GM12878 (cell line): ENCODE results near the gene LTB4R. TPM values are rescaled to one million over a fixed set of nuclear protein-coding genes. Genes with fewer than 3 reads are reported as not detected.

Experiments
- ATAC-seq: fragments of 200-7000 bp; cut with Tn5 transposase; 3 replicates; pipeline ENCODE4 v1.9.1; 2020; ENCODE audit warnings: mild to moderate bottlenecking, moderate library complexity
- BruUV-seq: library from RNA; stranded (reverse); fragments of 400-500 nt; replicated peaks from 2 replicates; lab custom pipeline; 2021; lab: Mats Ljungman, UMichigan
- CTCF ChIA-PET: fragments of 300-600 bp; sonication (Branson Sonifier 250); formaldehyde crosslinking; extraction: SDS; loops from one replicate; lab custom pipeline; 2021; ENCODE audit warnings: inconsistent platforms; lab: Yijun Ruan, JAX
- POLR2A ChIA-PET: fragments of 350-600 bp; formaldehyde crosslinking; extraction: SDS; loops from one replicate; lab custom pipeline; 2021; ENCODE audit warnings: inconsistent platforms; lab: Charles Lee
- RAD21 ChIA-PET: fragments of 300-600 bp; sonication (Branson Sonifier 250); formaldehyde crosslinking; loops from one replicate; lab custom pipeline; 2023; ENCODE audit warnings: antibody characterized with exemption; ENCODE audit not compliant: unreplicated experiment; lab: Charles Lee
- SMC1A ChIA-PET: fragments of 300-600 bp; sonication (Branson Sonifier 250); formaldehyde crosslinking; loops from one replicate; lab custom pipeline; 2023; ENCODE audit not compliant: unreplicated experiment, uncharacterized antibody; lab: Charles Lee
- DNase-seq: peaks from one replicate; pipeline ENCODE4 v3.0.0-alpha.2; 2011; ENCODE audit warnings: low read depth, low spot score
- FAIRE-seq: peaks from 3 replicates; lab custom pipeline; 2011; peaks lifted over from hg19 to GRCh38; lab: Jason Lieb, UNC
- H2AFZ ChIP-seq: 2 replicates; pipeline ENCODE4 v1.6.0; 2011; ENCODE audit warnings: low read depth, low read length, control low read depth; ENCODE audit not compliant: control insufficient read depth
- H3K27ac ChIP-seq: 2 replicates; pipeline ENCODE4 v1.5.1; 2011; ENCODE audit warnings: control low read depth; ENCODE audit not compliant: control insufficient read depth, insufficient read depth
- H3K27me3 ChIP-seq, 2 experiments: replicated peaks in 1 of 2; 2 replicates each; pipeline versions ENCODE4 v1.6.0 to v1.6.1; 2011; ENCODE audit warnings: low read length in 1 of 2; ENCODE audit not compliant: control insufficient read depth in 2 of 2, insufficient read depth in 2 of 2
- H3K36me3 ChIP-seq, 2 experiments: 2 replicates each; pipeline ENCODE4 v1.5.1; 2011; ENCODE audit warnings: low read length in 1 of 2; ENCODE audit not compliant: control insufficient read depth in 2 of 2, insufficient read depth in 2 of 2
- H3K4me1 ChIP-seq: 2 replicates; pipeline ENCODE4 v1.6.1; 2011; ENCODE audit warnings: mild to moderate bottlenecking, low read length, moderate library complexity, mixed read lengths; ENCODE audit not compliant: control insufficient read depth, insufficient read depth
- H3K4me2 ChIP-seq: 2 replicates; pipeline ENCODE4 v1.6.0; 2011; ENCODE audit warnings: control low read depth; ENCODE audit not compliant: control insufficient read depth, insufficient read depth
- H3K4me3 ChIP-seq: fragments of 200-600 bp; sonication (generic); 2 replicates; pipeline ENCODE4 v1.5.1; 2016
- H3K79me2 ChIP-seq: 2 replicates; pipeline ENCODE4 v1.6.0; 2011; ENCODE audit warnings: low read length; ENCODE audit not compliant: control insufficient read depth, insufficient read depth
- H3K9ac ChIP-seq: 2 replicates; pipeline ENCODE4 v1.8.0; 2011; ENCODE audit warnings: low read length, control low read depth, mixed read lengths; ENCODE audit not compliant: control insufficient read depth, insufficient read depth
- H3K9me3 ChIP-seq: replicated peaks from 3 replicates; pipeline ENCODE4 v1.5.1; 2011; ENCODE audit warnings: mild to moderate bottlenecking, low read length; ENCODE audit not compliant: control insufficient read depth, insufficient read depth
- H4K20me1 ChIP-seq: 2 replicates; pipeline ENCODE4 v1.6.0; 2011; ENCODE audit not compliant: control insufficient read depth, insufficient read depth
- CBX5 ChIP-seq: sonication (generic); IDR thresholded peaks from 2 replicates; pipeline ENCODE4 v1.6.1; 2016; ENCODE audit warnings: low read depth, moderate library complexity, mild to moderate bottlenecking, inconsistent platforms
- FOXK2 ChIP-seq: fragments of 450-650 bp; IDR thresholded peaks from 2 replicates; pipeline ENCODE4 v1.6.1; 2017; ENCODE audit warnings: mild to moderate bottlenecking, moderate library complexity
- GABPA ChIP-seq: IDR thresholded peaks from 2 replicates; pipeline ENCODE4 v1.6.1; 2014; ENCODE audit warnings: antibody characterized with exemption, low read depth, mild to moderate bottlenecking, inconsistent platforms
- HDAC6 ChIP-seq: fragments of 200-600 bp; sonication (generic); IDR thresholded peaks from one replicate; pipeline ENCODE4 v1.8.0; 2017; ENCODE audit warnings: antibody characterized with exemption; ENCODE audit not compliant: unreplicated experiment
- KLF5 ChIP-seq: fragments of 450-650 bp; IDR thresholded peaks from 2 replicates; pipeline ENCODE4 v1.6.1; 2014; ENCODE audit warnings: mild to moderate bottlenecking; ENCODE audit not compliant: partially characterized antibody
- REST ChIP-seq: IDR thresholded peaks from 2 replicates; pipeline ENCODE4 v1.6.1; 2012; ENCODE audit warnings: mild to moderate bottlenecking, low read depth, low read length
- ZBED1 ChIP-seq: IDR thresholded peaks from 2 replicates; pipeline ENCODE4 v1.6.1; 2016; ENCODE audit warnings: borderline replicate concordance
- ZNF24 ChIP-seq: fragments of 450-650 bp; IDR thresholded peaks from 2 replicates; pipeline ENCODE4 v1.6.1; 2017; ENCODE audit warnings: antibody characterized with exemption, mild to moderate bottlenecking
- WGBS: methylation state at CpG from one replicate; pipeline ENCODE4 v1.1.6; 2016; ENCODE audit warnings: low lambda C conversion rate; ENCODE audit not compliant: insufficient replicate concordance, insufficient coverage; ENCODE audit errors: missing lambda C conversion rate; 5-methylcytosine and 5-hydroxymethylcytosine counted together
- in situ Hi-C: fragments of 300-500 bp; cut with MboI; formaldehyde crosslinking; loops from 9 replicates; pipeline ENCODE4 v1.14.3; 2018; ENCODE audit warnings: mixed read lengths
- intact Hi-C: fragments of 100-400 bp; cut with micrococcal nuclease; formaldehyde crosslinking; loops from one replicate; pipeline ENCODE4 v1.14.2; 2022; ENCODE audit not compliant: unreplicated experiment
- polyA plus RNA-seq, 11 experiments: library from polyadenylated mRNA; depleted of rRNA in 4 of 11; unstranded in 6 of 11; stranded (reverse) in 5 of 11; fragments of >200 nt; fragmentation: Nextera tagmentation in 4 of 11; fragmentation: Illumina TruSeq in 1 of 11; extraction: Ambion mirVana in 4 of 11; extraction: Trizol in 1 of 11; gene quantifications; 1 replicate in 1 of 11; 2 replicates in 10 of 11; pipeline versions ENCODE4 v1.2.1 to v1.2.3, GENCODE V29; 2011 to 2016; ENCODE audit warnings: inconsistent platforms in 2 of 11, missing spikeins in 2 of 11, low read depth in 1 of 11
- total RNA-seq, 4 experiments: library from RNA; depleted of rRNA in 3 of 4; stranded (reverse); fragments of >200 nt in 3 of 4; fragmentation: Illumina TruSeq in 1 of 4; extraction: Trizol in 1 of 4; gene quantifications; 2 replicates each; pipeline versions ENCODE4 v1.2.1 to v1.2.3, GENCODE V29; 2013 to 2021

Gene LTB4R
- total and polyA plus RNA-seq, 10 of the 15 experiments (the other 5 are each of a cell fraction or from before 2014, with no cell fraction given): 1.2 to 14.0 (median 4.0) TPM

DNA sequence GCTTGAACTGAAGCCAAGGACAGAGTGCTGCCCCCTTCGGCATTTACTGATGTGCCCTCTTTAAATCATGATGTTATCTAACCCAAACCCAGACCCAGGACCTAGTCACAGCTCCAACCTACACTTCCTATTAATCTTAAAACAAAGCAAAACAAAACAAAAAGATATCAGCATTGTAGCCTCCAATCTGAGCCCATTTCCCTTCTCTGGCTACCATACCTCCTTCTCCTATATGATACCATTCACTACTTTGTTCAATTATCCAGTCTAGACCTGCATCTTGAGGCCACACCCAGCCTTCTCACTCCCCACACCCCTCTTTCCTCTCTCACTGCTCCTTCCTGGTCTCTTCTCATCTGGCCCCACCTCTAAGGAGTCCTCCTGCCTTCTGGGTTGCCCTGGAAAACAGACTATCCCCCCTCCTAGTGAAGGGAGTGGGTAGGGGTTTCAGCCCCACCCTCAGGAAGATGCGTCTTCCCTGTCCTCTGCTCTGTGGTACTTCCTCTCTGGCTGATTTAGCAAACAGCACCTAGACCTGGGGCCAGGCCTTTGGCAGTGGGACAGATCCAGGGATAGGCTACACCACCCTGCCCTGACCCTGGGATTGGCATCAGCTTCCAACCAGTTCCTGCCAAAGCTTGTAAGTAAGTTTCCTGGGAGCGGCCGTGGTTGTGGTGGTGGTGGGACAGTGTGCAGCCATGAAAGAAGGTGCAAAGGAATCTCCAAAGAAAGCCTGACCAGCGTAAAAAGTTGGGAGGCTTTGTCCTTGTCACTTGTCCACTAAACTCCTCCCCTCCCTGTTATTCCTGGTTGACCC is 3.3 kb downstream of the LTB4R start:
- Histone ChIP-seq H3K4me3 (no peak overlapping the region), H3K9me3 (no peaks in the 10 kb centered on the region), H3K79me2 (no peaks in the 10 kb centered on the region), H3K9ac (no peak overlapping the region), H2AFZ (no peak overlapping the region), H3K4me1 (peaks cover 29% of the 10 kb centered on the region), H3K4me2 (no peak overlapping the region), H3K27me3 (no peaks in the 10 kb centered on the region), H4K20me1 (no peaks in the 10 kb centered on the region; the same call in 1 of the 2 replicates), H3K27ac (no peak overlapping the region), H3K36me3 (no peaks in the 10 kb centered on the region; a peak in 1 of 4 replicates)
- BruUV-seq: TSS peak; percentile 40
- no peak for ATAC-seq
- ChIA-PET CTCF (interaction anchor here (1.3 to 7.9 kb wide), 3 partner anchors 18 to 116 kb away, joined by 3 to 58 read pairs (median 6); partner anchors contain the start of gene KHNYN), SMC1A (no interaction called here), POLR2A (interaction anchor here (0.8 to 1.3 kb wide), 2 partner anchors 8 to 15 kb away, joined by 3 to 4 read pairs; partner anchors contain the start of genes DHRS1 and NOP9), RAD21 (no interaction called here)
- in situ Hi-C loops (no loop called here), intact Hi-C loops (no loop called here)
- FAIRE-seq: no peak
- no peak for DNase-seq
- WGBS: 96% methylated on average over 5 of the region's 5 CpGs
- no peak for TF ChIP-seq KLF5
- no peak for TF ChIP-seq HDAC6
- no peak for TF ChIP-seq ZNF24
- TF ChIP-seq CBX5: no peak

- in situ Hi-C loops: no loop called here
- RAD21 ChIA-PET: no interaction called here
- intact Hi-C loops: no loop called here
- H3K9me3 ChIP-seq: no peaks in the 10 kb centered on the region
- POLR2A ChIA-PET: no interaction called here
- no peaks in the 10 kb centered on the region; the same call in 1 of the 2 replicates for H4K20me1 ChIP-seq
- no peak overlapping the region for H3K4me2 ChIP-seq
- FAIRE-seq: no peak
- CTCF ChIA-PET: no interaction called here
- H3K9ac ChIP-seq: no peak overlapping the region
- no TSS peak for BruUV-seq
- no peaks in the 10 kb centered on the region for H3K27me3 ChIP-seq
- no peak overlapping the region for H3K4me3 ChIP-seq
- no peak for DNase-seq
- peaks cover 26% of the 10 kb centered on the region for H3K4me1 ChIP-seq
- TF ChIP-seq FOXK2 (0 out of 2 replicates have a peak, but pooled peaks have one; percentile 2), ZBED1 (no peak), GABPA (no peak), REST (no peak)
- SMC1A ChIA-PET: no interaction called here
- no peak for ATAC-seq
- H2AFZ ChIP-seq: no peak overlapping the region
- H3K36me3 ChIP-seq: no peaks in the 10 kb centered on the region
- 90% methylated on average over 10 of the region's 10 CpGs for WGBS
- H3K27ac ChIP-seq: no peak overlapping the region
- no peaks in the 10 kb centered on the region for H3K79me2 ChIP-seq
These were observed 4.0 kb downstream of the LTB4R start for GRCh38 chr14:24315243-24315806.
